Osteocyte (in vitro differentiated cells): ENCODE data around the gene KDM4D. TPM values are rescaled to one million over a fixed set of nuclear protein-coding genes. Genes with fewer than 3 reads are reported as not detected.

ENCODE experiments used
- DNase-seq: peaks from one replicate; pipeline ENCODE4 v3.0.0; 2021; ENCODE audit warnings: mixed read lengths; ENCODE audit not compliant: unreplicated experiment; ENCODE audit errors: extremely low spot score
- H3K27ac Mint-ChIP-seq: one replicate; pipeline ENCODE4 v1.8.0; 2021; ENCODE audit warnings: mild to moderate bottlenecking, mixed read lengths; ENCODE audit not compliant: unreplicated experiment
- H3K27me3 Mint-ChIP-seq: one replicate; pipeline ENCODE4 v1.8.0; 2021; ENCODE audit warnings: mixed read lengths; ENCODE audit not compliant: unreplicated experiment
- H3K36me3 Mint-ChIP-seq: one replicate; pipeline ENCODE4 v1.8.0; 2021; ENCODE audit warnings: mixed read lengths; ENCODE audit not compliant: unreplicated experiment
- H3K4me1 Mint-ChIP-seq: one replicate; pipeline ENCODE4 v1.8.0; 2021; ENCODE audit warnings: mixed read lengths; ENCODE audit not compliant: unreplicated experiment
- H3K4me3 Mint-ChIP-seq: one replicate; pipeline ENCODE4 v1.8.0; 2021; ENCODE audit warnings: mild to moderate bottlenecking, moderate library complexity, mixed read lengths; ENCODE audit not compliant: unreplicated experiment
- H3K9me3 Mint-ChIP-seq: one replicate; pipeline ENCODE4 v1.8.0; 2021; ENCODE audit warnings: mixed read lengths; ENCODE audit not compliant: unreplicated experiment
- total RNA-seq: library from RNA; stranded (reverse); gene quantifications from 2 replicates; pipeline ENCODE4 v1.2.1, GENCODE V29; 2021
- TF ChIP-seq, protein P1 (sequence below): fragments of 200-600 bp; sonication (generic); IDR thresholded peaks from 2 replicates; pipeline ENCODE4 v1.5.0; 2021; ENCODE audit warnings: antibody characterized with exemption, mild to moderate bottlenecking, moderate library complexity

KDM4D gene
- total RNA-seq, 1 donor from 2014 or later, result 0.81 TPM

DNA sequence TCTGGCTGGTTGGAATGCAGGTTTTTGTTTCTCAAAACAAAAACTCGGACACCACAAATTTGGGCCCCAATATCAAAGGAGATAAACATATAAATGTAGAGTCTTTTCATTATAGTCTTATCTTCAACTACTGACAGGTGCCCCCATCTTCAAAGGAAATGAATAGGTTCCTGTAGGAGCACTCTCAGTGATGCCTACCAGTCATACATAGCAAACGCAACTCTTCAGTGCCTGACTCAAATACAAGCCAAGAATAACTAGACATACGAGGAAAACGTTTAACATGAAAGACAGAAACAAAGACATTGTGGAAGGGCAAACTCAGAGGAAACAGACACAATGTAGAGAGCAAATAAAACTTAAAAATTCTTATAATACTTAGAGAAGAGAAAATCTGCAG lies 13.9 kb downstream of the KDM4D start:
- no peak for DNase-seq
- H3K27ac Mint-ChIP-seq, result no peak overlapping the region
- TF ChIP-seq, protein P1, sequence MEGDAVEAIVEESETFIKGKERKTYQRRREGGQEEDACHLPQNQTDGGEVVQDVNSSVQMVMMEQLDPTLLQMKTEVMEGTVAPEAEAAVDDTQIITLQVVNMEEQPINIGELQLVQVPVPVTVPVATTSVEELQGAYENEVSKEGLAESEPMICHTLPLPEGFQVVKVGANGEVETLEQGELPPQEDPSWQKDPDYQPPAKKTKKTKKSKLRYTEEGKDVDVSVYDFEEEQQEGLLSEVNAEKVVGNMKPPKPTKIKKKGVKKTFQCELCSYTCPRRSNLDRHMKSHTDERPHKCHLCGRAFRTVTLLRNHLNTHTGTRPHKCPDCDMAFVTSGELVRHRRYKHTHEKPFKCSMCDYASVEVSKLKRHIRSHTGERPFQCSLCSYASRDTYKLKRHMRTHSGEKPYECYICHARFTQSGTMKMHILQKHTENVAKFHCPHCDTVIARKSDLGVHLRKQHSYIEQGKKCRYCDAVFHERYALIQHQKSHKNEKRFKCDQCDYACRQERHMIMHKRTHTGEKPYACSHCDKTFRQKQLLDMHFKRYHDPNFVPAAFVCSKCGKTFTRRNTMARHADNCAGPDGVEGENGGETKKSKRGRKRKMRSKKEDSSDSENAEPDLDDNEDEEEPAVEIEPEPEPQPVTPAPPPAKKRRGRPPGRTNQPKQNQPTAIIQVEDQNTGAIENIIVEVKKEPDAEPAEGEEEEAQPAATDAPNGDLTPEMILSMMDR, result no peak

DNA sequence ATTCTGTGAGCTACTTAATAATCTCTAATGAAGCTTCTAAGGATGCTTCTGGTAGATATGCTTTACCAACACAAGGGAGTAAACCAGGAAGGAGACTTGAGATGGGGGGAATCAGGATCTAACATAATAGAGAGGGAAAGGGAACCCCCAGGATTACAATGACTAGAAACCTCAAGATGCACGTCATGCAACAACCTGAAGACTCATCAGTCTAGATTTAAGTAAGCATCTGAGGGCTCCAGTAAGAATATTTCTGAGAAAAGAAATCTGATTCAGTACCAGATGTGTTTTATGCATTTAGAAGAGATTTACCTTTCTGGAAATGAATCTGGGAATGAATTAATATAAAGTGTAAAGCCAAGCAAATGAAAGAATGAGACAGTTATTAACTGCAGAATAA lies 15.2 kb downstream of the KDM4D start:
- no peak overlapping the region for H3K27ac Mint-ChIP-seq
- no peaks in the 10 kb centered on the region for H3K4me1 Mint-ChIP-seq
- TF ChIP-seq, protein P1, result no peak
- peaks cover 41% of the 10 kb centered on the region for H3K27me3 Mint-ChIP-seq
- DNase-seq, result no peak
- no peak overlapping the region for H3K4me3 Mint-ChIP-seq
- peaks cover 4% of the 10 kb centered on the region for H3K9me3 Mint-ChIP-seq
- H3K36me3 Mint-ChIP-seq, result no peaks in the 10 kb centered on the region

More for the DNA sequence above, 13.9 kb downstream of the KDM4D start:
- Mint-ChIP-seq H3K9me3 (peaks cover 4% of the 10 kb centered on the region), H3K4me3 (no peak overlapping the region), H3K27me3 (peaks cover 41% of the 10 kb centered on the region), H3K4me1 (no peaks in the 10 kb centered on the region), H3K36me3 (no peaks in the 10 kb centered on the region)

- Mint-ChIP-seq H3K4me1 (no peaks in the 10 kb centered on the region), H3K27me3 (peaks cover 25% of the 10 kb centered on the region), H3K4me3 (no peak overlapping the region), H3K36me3 (no peaks in the 10 kb centered on the region), H3K27ac (no peak overlapping the region), H3K9me3 (no peaks in the 10 kb centered on the region)
- no peak for DNase-seq
- TF ChIP-seq, protein P1, result no peak
Measured at GRCh38 chr11:94993400-94993943, 20.0 kb downstream of the KDM4D start.

- H3K9me3 Mint-ChIP-seq, result no peaks in the 10 kb centered on the region
- no peaks in the 10 kb centered on the region for H3K4me1 Mint-ChIP-seq
- DNase-seq, result no peak
- no peaks in the 10 kb centered on the region for H3K36me3 Mint-ChIP-seq
- H3K4me3 Mint-ChIP-seq, result no peak overlapping the region
- TF ChIP-seq, protein P1, result peak; percentile 26
- no peak overlapping the region for H3K27ac Mint-ChIP-seq
- H3K27me3 Mint-ChIP-seq, result no peaks in the 10 kb centered on the region
Measured at GRCh38 chr11:94997437-94997836, 23.9 kb downstream of the KDM4D start.

DNA sequence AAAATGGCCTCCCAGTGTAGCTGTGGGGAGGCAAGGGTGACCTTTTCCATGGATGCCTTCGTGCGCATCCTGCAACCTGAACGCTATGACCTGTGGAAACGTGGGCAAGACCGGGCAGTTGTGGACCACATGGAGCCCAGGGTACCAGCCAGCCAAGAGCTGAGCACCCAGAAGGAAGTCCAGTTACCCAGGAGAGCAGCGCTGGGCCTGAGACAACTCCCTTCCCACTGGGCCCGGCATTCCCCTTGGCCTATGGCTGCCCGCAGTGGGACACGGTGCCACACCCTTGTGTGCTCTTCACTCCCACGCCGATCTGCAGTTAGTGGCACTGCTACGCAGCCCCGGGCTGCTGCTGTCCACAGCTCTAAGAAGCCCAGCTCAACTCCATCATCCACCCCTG lies 24.8 kb downstream of the KDM4D start:
- no peaks in the 10 kb centered on the region for H3K9me3 Mint-ChIP-seq
- no peak overlapping the region for H3K4me3 Mint-ChIP-seq
- DNase-seq, result no peak
- no peaks in the 10 kb centered on the region for H3K4me1 Mint-ChIP-seq
- TF ChIP-seq, protein P1, result no peak
- H3K27me3 Mint-ChIP-seq, result no peaks in the 10 kb centered on the region
- H3K36me3 Mint-ChIP-seq, result no peaks in the 10 kb centered on the region
- H3K27ac Mint-ChIP-seq, result peak overlapping the region; percentile 5
